Activated CD8-positive, alpha-beta memory T cell treated with anti-CD3 and anti-CD28 coated beads, Interleukin-2, amount 50 U/mL, for 24 hours (primary cell): Measurements from ENCODE around the gene EIF2S1.
"Not testable (repeated sequence)": the region's sequence is repeated elsewhere in the genome, so short reads cannot be mapped to it uniquely, and the experiment has no call there.

Source experiments
- DNase-seq: peaks from one replicate; pipeline ENCODE4 v3.0.0-alpha.2; 2020; ENCODE audit errors: extremely low read depth

The EIF2S1 gene

GRCh38 chr14:67359775-67360469, at the start of gene EIF2S1, which contains the start of gene ATP6V1D:
EIF2S1 (plus strand) TSS chr14:67360328; CDS start chr14:67364768, 4,440 bp downstream.
ATP6V1D (minus strand) TSS chr14:67359804; CDS start chr14:67359698, 106 bp downstream.
- DNase-seq, result peak; percentile 100

DNA sequence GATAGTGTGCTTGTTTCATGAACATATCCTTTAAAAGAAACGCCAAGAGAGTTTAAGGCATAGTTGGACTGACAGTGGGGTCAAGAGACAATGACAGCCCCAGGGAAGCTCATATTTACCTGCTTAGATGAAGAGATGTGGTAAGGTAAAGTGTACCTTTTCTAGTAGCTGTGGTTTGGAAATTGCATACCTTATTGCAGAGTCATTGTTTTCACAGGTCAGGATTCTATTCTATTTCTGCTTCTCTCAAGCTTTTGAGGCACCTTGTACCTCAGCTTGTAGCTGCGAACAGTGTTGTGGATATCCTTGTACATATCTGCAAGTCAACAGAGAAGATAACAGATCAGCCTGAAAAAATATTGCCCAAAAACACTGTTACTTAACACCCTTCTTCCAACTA, 48.3 kb upstream of the EIF2S1 start:
- no peak for DNase-seq

DNA sequence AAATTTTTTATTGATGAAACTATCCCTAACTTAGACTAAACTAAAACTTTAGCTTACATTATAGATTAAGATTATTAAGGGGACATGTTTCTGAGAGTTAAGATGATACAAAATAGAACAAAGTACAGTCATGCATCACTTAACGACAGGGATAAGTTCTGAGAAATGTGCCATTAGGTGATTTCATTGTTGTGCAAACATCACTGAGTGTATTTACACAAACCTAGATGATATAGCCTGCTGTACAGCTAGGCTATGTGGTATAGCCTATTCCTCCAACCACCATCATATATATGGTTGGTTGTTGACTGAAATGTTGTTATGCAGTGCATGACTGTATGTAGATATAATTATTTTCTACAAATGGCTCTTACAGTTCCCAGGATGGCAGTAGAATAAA, 47.0 kb upstream of the EIF2S1 start:
- no peak for DNase-seq

DNA sequence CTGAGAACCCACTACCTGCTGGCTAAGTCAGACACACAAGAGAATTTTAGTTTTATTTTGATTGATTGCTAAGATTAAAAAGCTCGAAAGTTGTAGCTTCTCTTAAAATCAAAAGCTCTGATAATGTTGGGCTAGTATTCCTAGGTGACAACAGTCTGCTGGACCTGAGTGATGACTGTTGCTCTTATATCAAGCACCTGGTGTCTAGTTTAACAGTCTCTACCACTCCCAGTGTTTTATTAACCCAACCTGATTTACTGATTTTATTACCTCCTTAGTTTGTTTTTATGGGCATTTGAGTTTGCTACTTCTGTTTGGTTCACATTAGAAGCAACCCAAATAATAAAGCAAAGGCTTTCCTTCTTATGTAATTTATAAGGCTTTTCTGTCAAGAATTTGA, 42.3 kb upstream of the EIF2S1 start:
- no peak for DNase-seq

GRCh38 chr14:67319142-67319541, 41.0 kb upstream of the EIF2S1 start:
- DNase-seq, result no peak

DNA sequence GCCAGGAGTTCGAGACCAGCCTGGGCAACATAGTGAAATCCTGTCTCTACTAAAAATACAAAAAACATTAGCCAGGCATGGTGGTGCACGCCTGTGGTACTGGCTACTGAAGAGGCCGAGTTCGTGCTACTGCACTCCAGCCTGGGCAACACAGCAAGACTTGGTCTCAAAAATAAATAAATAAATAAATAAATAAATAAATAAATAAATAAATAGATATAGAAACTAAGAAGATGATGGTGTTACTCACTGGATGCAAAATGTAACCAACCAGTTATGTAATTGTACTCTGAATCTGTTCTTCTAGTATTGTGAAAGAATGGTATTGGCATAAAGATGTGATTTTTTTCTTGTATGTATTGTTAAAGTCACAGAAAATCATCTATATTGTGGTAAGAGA, 30.5 kb upstream of the EIF2S1 start:
- DNase-seq, result not testable (repeated sequence)

GRCh38 chr14:67331368-67332125, 28.6 kb upstream of the EIF2S1 start:
- no peak for DNase-seq

DNA sequence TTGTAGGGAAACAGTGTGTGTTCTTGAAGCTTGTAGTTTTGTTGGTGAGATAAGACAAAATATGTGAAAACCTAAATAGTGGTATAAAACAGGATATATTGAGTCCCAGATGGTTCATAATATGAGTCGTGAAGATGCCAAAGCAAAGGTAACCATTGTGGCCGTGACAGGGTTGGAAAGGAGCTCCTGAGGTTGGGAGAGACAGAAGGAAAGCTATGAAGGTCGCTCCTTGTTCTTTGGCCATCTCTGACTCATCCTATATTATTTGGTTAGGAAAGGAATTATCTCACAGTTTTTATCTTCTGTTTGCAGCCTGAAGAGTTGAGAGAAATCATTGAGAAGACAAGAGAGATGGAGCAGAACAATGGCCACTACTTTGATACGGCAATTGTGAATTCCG, 27.7 kb upstream of the EIF2S1 start:
- DNase-seq, result no peak

- DNase-seq, result no peak
Observed at GRCh38 chr14:67335781-67336180, 24.3 kb upstream of the EIF2S1 start.

DNA sequence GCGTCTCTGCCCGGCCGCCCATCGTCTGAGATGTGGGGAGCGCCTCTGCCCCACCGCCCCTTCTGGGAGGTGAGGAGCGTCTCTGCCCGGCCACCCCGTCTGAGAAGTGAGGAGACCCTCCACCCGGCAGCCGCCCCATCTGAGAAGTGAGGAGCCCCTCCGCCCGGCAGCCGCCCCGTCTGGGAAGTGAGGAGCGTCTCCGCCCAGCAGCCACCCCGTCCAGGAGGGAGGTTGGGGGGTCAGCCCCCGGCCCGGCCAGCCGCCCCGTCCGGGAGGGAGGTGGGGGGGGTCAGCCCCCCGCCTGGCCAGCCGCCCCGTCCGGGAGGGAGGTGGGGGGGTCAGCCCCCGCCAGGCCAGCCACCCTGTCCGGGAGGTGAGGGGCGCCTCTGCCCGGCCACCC, 18.9 kb upstream of the EIF2S1 start:
- DNase-seq, result not testable (repeated sequence)

DNA sequence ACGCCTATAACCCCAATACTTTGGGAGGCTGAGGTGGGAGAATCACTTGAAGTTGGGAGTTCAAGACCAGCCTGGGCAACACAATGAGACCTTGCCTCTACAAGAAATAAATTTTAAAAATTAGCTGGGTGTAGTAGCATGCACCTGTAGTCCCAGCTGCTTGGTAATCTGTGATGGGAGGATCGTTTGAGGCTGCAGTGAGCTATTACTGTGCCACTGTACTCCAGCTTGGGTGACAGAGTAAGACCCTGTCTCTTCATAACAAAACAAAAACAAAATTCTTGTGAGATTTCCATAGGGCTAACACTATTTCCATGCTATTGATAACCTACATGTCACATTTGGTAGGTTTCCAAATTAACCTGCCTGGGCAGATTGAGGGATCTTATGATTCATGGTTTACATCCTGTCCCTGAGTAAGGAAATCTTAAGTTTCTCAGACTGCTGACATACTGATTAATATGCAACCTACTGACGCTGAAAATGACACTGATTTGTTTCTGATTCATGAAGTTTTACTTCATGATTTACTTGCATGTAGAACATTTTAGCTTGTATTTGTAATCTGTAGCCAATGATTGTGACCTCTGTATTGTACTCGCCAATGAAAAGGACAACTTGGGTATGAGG, 16.4 kb upstream of the EIF2S1 start:
- DNase-seq, result no peak

DNA sequence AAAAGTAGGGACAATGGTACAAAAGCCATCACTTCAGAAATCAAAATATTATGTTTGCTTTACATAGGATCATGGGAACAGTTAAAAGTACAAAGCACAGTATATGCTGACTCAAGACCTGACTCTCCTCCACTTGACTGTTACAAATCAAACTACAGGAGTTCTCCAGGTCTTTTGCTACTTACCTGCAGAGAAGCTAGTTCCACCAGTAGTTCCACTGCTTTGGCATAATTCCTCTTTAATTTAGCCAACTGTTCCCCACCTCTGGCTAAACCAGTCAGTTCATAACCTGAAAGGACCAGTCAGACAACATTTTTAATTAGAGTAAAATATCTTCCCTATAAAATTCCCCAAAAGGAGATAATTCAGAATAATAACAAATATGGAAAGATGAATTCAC, 14.5 kb upstream of the EIF2S1 start:
- DNase-seq, result no peak

- no peak for DNase-seq
Observed at GRCh38 chr14:67352055-67352454, 8.1 kb upstream of the EIF2S1 start.

DNA sequence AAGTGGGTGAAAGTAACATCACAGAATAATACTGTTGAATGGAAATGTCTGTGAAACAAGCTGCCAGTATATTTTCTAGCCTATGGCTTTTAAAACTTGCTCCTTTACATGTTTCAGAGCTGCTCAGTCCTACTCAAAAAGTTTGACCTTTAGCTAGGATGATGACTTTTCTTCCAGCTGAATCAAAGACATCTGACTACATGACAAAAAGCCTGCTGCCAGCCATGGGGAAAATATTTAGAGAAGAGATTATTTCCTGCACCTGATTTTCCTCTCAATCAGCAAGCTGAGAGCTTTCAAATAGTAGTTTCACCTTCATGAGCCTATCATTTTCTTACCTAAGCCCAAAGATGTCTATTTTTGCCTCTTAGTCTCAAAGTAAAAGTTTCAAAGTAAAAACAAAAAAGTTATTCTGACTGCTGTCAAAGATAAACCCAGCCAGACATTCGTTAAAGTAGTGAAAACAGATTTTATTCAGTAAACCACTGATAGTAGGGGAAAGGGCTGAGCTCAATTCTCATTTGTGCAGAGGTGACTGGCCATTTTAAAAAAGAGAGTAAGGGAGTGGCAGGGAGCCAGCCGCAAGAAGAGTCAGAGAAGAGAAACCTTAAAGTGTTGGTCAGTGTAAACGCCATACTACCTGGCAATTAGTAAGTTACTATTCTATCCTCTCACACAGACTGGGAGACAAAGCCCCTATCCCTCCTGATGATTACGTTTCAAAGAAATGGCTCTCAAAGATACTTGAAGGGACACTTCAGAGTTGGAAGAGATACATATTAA, 2.8 kb upstream of the EIF2S1 start:
- DNase-seq, result no peak

GRCh38 chr14:67357969-67358354, 2.2 kb upstream of the EIF2S1 start:
- no peak for DNase-seq

- DNase-seq, result no peak
Observed at GRCh38 chr14:67358924-67359774, 979 bp upstream of the EIF2S1 start.

GRCh38 chr14:67360470-67361206, 510 bp downstream of the EIF2S1 start:
- no peak for DNase-seq

GRCh38 chr14:67365476-67365875, 5.3 kb downstream of the EIF2S1 start:
- no peak for DNase-seq

DNA sequence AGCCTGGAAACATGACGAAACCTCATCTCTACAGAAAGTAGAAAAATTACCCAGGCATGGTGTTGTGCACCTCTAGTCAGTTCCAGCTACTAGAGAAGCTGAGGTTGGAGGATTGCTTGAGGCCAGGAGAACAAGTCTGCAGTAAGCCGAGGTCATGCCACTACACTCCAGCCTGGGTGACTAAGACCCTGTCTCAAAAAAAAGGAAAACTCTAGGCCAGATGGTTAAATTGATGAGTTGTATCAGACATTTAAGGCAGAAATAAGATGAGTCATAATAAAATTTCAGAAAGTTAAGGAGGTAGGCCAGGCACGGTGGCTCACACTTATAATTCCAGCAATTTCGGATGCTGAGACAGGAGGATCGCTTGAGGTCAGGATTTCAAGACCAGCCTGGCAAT, 10.7 kb downstream of the EIF2S1 start:
- DNase-seq, result no peak
